GM20431 (cell line): Measurements from ENCODE around the gene TMEM198.

Experiments used
- in situ Hi-C: fragments of 300-500 bp; cut with MseI, MboI; formaldehyde crosslinking; loops from one replicate; pipeline ENCODE4 v1.15.0; 2020; ENCODE audit warnings: low sequenced_read_pairs; ENCODE audit not compliant: unreplicated experiment

Gene TMEM198

GRCh38 chr2:219559156-219559915 is 15.5 kb downstream of the TMEM198 start:
- in situ Hi-C loops, result no loop called here

GRCh38 chr2:219560037-219560892 is 16.4 kb downstream of the TMEM198 start:
- in situ Hi-C loops, result no loop called here

- in situ Hi-C loops, result no loop called here
These were observed 17.0 kb downstream of the TMEM198 start for GRCh38 chr2:219560893-219561178.

GRCh38 chr2:219561179-219562048 is 17.6 kb downstream of the TMEM198 start:
- in situ Hi-C loops, result no loop called here

- in situ Hi-C loops, result no loop called here
These were observed 18.5 kb downstream of the TMEM198 start for GRCh38 chr2:219562049-219563020.

GRCh38 chr2:219563271-219563928 is 19.6 kb downstream of the TMEM198 start:
- in situ Hi-C loops, result no loop called here

GRCh38 chr2:219565130-219566080 is 21.6 kb downstream of the TMEM198 start:
- in situ Hi-C loops, result no loop called here

GRCh38 chr2:219566640-219567039 is 22.8 kb downstream of the TMEM198 start:
- in situ Hi-C loops, result no loop called here

GRCh38 chr2:219567131-219567530 is 23.3 kb downstream of the TMEM198 start:
- in situ Hi-C loops, result no loop called here

GRCh38 chr2:219567791-219568361 is 24.0 kb downstream of the TMEM198 start:
- in situ Hi-C loops, result no loop called here

GRCh38 chr2:219569041-219569440 is 25.2 kb downstream of the TMEM198 start:
- in situ Hi-C loops, result no loop called here

GRCh38 chr2:219569635-219570034 is 25.8 kb downstream of the TMEM198 start:
- in situ Hi-C loops, result no loop called here

- in situ Hi-C loops, result no loop called here
These were observed 26.5 kb downstream of the TMEM198 start for GRCh38 chr2:219570194-219570923.

- in situ Hi-C loops, result no loop called here
These were observed 27.1 kb downstream of the TMEM198 start for GRCh38 chr2:219570924-219571310.

GRCh38 chr2:219571311-219572236 is 27.7 kb downstream of the TMEM198 start, which contains the start of gene OBSL1:
Gene OBSL1 (minus strand): TSS chr2:219571539. CDS start chr2:219571232, 307 bp downstream.
- in situ Hi-C loops, result no loop called here
